ENCODE measurements around the gene CRACDL.

CRACDL gene

GRCh38 chr2:98849113-98849512 lies 86.9 kb downstream of the CRACDL start:
- DNase-seq, result no peak

DNA sequence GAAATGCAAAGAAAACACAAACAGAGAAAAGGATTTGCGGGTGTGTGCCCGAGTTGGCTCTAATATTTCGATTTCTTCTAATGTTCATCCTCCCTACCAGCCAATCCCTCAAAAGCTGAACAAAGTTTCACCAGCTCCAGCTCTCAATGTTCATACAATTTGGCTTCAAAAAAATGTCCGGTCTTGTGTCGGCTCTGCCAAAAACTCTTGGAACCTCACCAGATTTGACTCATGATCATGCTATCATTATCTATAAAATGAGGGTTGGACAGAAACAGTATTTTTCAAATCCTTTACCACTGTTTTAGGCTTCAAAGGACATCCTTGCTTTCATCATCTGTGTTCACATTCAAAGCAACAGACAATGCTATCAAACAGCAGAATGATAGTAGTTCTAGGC lies 88.2 kb downstream of the CRACDL start:
- no peak for DNase-seq

- no peak for DNase-seq
Observed at GRCh38 chr2:98846041-98846440, 90.0 kb downstream of the CRACDL start.

DNA sequence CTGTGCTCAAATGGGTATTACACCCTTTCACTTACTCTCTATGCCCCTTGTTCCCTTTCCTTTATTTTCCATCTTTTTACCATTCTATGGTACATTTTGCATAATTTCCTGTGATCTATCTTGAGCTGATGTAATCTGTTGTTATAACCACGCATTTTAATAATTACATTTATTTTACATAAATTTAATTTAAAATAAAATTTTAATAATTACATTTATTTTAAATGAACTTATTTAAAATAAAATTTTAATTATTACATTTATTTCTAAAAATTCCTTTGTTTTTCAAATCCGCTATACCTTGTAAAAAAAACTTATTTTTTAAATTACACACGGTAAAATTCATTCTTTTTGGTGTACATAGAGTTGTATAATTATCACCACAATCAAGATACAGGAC lies 93.9 kb downstream of the CRACDL start:
- DNase-seq, result no peak

- DNase-seq, result no peak
Observed at GRCh38 chr2:98839292-98839691, 96.7 kb downstream of the CRACDL start.

DNA sequence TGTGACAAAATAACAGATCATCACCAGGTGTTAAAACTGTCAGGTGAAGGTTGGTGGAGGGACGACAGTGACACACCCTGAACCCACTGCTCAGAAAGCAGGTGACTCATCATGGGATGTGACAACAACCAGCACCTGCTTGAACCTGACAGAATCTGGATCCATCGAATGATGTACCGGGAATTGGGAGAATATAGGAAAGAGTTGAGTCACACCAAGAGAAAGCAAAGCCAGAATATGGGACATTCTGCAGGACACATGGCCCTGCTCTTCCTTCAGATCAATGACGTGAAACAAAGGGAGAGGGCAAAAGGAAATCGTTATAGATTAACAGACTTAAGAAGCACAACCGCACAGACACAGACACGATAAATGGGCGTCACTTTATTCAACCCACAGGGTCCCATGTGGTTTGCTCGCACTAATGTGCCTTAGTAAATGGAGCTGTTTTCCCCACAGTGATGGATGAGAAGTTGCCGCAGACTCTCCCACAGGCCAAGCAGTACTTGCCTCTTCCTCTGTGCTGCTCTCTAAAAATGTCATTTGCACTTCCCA lies 100.1 kb downstream of the CRACDL start:
- DNase-seq, result no peak

- DNase-seq, result no peak
Observed at GRCh38 chr2:98833917-98834263, 102.1 kb downstream of the CRACDL start.

GRCh38 chr2:98833172-98833916 lies 102.7 kb downstream of the CRACDL start:
- no peak for DNase-seq

GRCh38 chr2:98832172-98832571 lies 103.9 kb downstream of the CRACDL start:
- no peak for DNase-seq

GRCh38 chr2:98830571-98831145 lies 105.4 kb downstream of the CRACDL start:
- no peak for DNase-seq

- DNase-seq, result no peak
Observed at GRCh38 chr2:98829581-98830270, 106.3 kb downstream of the CRACDL start.

DNA sequence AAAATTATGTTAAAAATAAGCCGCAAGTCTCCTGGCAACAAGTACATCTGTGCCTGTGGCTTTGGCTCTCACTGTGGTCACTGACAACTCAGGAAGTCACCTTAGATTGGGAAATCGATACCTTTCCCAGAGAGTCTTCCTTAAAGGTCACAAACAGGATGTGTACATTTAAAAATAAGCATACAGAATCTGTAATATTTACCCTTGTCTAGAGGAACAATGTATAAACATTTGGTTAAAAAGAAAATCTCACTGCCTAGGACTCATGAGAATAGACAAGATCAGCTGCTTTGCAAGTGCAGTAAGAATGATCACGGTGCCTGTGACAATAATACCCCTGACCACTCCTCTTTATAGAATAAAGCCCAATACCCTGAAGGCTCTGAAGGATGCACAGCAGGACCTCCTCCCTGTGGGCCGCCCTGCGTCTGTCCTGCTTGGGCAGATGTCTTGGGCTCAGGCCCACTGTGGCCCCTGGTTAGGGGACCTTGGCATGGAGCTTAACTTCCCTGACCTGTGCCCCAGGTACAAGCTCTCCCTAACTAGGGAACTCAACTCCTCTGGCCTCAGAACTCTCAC lies 107.1 kb downstream of the CRACDL start:
- DNase-seq, result no peak

DNA sequence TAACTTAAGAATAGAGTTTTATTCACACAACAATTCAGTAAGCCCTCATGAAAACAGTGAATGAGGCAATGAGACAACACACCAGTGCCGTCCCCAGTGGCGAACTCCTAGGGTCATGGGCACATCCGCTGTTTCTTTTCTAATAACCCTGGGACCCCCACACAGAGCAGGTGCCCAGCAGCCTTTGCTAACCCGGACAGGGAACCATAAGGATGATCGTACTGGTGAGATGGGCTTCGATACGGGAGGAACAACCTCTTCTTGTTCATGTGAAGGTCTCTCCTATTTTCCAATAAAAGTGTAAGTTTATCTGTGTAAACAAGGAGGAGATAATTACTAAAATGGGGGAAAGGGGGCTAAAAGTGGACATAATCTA lies 107.7 kb downstream of the CRACDL start:
- DNase-seq, result no peak

GRCh38 chr2:98827625-98828368 lies 108.2 kb downstream of the CRACDL start:
- DNase-seq, result no peak

DNA sequence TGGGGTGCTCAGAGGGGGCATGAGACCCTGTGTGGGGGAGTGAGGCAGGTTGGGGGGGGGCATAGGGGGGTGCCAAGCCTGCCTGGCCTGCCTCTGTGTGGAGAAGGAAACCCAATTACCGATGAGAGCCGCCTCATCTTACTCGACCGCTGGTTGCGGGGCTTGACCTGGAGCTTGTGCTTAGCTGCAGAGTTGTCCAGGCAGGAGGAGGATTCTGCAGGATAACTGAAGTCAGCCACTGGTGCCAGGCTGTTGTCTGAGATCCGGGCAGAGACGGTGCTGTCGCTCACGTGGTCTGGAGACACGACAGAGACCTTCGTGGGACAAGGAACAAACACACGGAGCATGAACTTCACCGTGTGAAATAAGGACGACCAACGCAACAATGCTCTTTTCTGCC lies 109.2 kb downstream of the CRACDL start:
- no peak for DNase-seq

DNA sequence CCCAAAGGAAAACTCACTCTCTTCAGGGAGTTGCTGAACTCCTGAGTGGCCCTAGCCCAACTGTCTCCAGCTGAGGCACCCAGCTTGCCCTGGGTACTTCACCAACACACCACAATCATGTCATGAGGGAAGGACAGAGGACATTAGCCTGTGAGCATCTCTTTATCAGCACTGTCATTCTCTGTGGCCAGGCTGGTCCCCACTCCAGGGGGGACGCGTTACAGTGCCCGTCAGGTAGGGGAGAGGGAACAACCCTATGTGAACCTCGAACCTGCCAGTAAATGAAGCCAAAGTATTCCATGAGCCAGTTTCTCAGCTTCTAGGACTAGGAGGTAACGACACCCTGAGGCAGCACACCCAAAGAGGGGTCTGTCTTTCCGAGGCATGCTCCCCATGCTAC lies 110.2 kb downstream of the CRACDL start:
- DNase-seq, result no peak

DNA sequence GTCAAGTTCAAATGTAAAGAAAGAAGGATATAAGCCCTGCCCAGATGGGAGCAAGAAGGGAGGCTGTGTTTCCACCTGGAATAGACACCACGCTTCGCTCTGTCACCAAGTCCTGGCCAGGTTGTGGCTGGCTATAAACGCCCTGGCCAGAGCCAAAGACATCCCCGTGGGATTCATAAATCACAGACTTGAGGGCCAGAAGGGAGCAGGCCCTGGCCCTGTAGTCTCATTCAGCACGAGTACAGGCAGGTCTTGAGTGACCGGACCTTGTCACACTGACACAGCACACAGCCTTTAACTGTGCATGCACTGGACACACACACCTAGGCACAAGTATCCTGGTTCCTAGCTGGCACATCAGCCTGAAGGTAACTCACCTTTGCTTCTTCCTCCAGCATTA lies 110.6 kb downstream of the CRACDL start:
- no peak for DNase-seq

GRCh38 chr2:98825020-98825350 lies 111.0 kb downstream of the CRACDL start:
- no peak for DNase-seq

GRCh38 chr2:98824256-98825019 lies 111.6 kb downstream of the CRACDL start:
- no peak for DNase-seq

DNA sequence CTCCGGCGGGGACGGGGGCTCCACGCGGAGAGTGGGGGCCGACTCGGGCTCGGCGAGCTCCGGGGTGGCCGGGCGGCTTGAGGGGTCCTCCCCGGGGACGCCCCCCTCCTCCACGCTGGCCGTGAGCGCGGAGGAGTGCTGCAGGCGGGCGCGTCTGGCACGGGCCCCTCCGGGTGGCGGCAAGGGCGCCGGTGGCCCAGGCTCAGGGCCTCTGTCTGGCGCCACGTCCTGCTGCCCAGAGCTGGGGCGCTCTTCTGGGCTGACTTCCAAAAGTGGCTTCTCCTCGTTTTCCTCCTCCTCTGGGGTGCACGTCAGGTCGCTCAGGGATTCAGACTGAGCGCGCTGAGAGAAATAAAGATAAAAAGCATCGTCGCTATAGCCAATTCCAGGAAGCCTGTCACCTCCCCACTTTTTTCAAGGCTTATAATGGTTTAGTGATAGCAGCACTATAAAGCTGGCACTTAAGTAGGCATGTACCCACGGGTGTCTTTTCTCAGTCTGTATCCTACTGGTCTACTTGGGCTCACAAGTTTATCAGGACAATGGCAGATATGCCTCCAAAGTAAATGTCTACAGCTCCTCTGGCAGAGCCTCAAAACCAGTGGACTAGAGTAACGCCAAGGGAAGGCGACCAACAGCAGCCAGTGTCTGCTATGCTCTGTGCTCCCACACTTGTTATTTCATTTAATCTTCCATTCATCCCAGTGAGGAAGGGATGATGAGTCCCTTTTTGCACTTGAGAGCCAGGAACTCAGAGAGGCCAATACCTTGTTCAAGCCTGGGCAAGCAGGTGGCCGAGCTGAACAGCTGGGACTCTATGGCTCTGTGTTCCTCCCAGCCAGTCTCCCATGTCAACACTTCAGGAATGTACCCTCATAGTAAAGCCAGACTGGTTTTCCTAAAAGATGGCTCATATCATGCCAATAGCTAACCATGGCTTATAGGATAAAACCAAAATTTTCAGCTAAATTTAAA lies 112.5 kb downstream of the CRACDL start:
- DNase-seq, result no peak
